WTC11 (cell line): Measurements from ENCODE around the gene TMEM72. TPM values are rescaled to one million over a fixed set of nuclear protein-coding genes. Genes with fewer than 3 reads are reported as not detected.

ENCODE experiments used
- ATAC-seq: fragments of 200-7000 bp; cut with Tn5 transposase; 2 replicates; pipeline ENCODE4 v1.10.0; 2021; ENCODE audit warnings: mild to moderate bottlenecking, moderate library complexity
- CTCF ChIA-PET: fragments of 300-600 bp; sonication (Branson Sonifier 250); formaldehyde crosslinking; loops from one replicate; lab custom pipeline; 2021; ENCODE audit warnings: antibody characterized with exemption; lab: Charles Lee
- POLR2A ChIA-PET: fragments of 350-600 bp; sonication (Branson Sonifier 250); formaldehyde crosslinking; loops from one replicate; lab custom pipeline; 2021; ENCODE audit warnings: antibody characterized with exemption; lab: Charles Lee
- DNase-seq: peaks from one replicate; pipeline ENCODE4 v3.0.0; 2021; ENCODE audit warnings: low spot score
- H3K27ac Mint-ChIP-seq: 2 replicates; pipeline ENCODE4 v1.8.0; 2021; ENCODE audit warnings: mixed read lengths
- H3K27me3 Mint-ChIP-seq: 2 replicates; pipeline ENCODE4 v1.8.0; 2021; ENCODE audit warnings: low read depth, mild to moderate bottlenecking, moderate library complexity, mixed read lengths
- H3K36me3 Mint-ChIP-seq: 2 replicates; pipeline ENCODE4 v1.8.0; 2021; ENCODE audit warnings: mixed read lengths
- H3K4me1 Mint-ChIP-seq: 2 replicates; pipeline ENCODE4 v1.8.0; 2022; ENCODE audit warnings: mixed read lengths
- H3K4me3 Mint-ChIP-seq: 2 replicates; pipeline ENCODE4 v1.8.0; 2021; ENCODE audit warnings: mild to moderate bottlenecking, moderate library complexity, mixed read lengths
- H3K9me3 Mint-ChIP-seq: 2 replicates; pipeline ENCODE4 v1.8.0; 2021; ENCODE audit warnings: mixed read lengths
- ARID4B ChIP-seq: sonication (generic); formaldehyde crosslinking; IDR thresholded peaks from 2 replicates; pipeline ENCODE4 v1.8.0; 2023; ENCODE audit warnings: missing genetic modification reagents, mild to moderate bottlenecking, borderline replicate concordance
- ATF1 ChIP-seq: sonication (generic); formaldehyde crosslinking; IDR thresholded peaks from 2 replicates; pipeline ENCODE4 v1.8.1; 2023; ENCODE audit warnings: mild to moderate bottlenecking, moderate library complexity, missing genetic modification reagents
- CBFB ChIP-seq: sonication (generic); formaldehyde crosslinking; IDR thresholded peaks from 2 replicates; pipeline ENCODE4 v1.8.1; 2022; ENCODE audit warnings: mild to moderate bottlenecking, low read depth, missing genetic modification reagents
- CDX4 ChIP-seq: fragments of 250-450 bp; sonication (Bioruptor Pico); IDR thresholded peaks from 2 replicates; pipeline ENCODE4 v1.9.0; 2021; ENCODE audit warnings: moderate library complexity, mild to moderate bottlenecking, inconsistent platforms, borderline replicate concordance
- CREM ChIP-seq: sonication (generic); formaldehyde crosslinking; IDR thresholded peaks from 2 replicates; pipeline ENCODE4 v1.8.1; 2022; ENCODE audit warnings: mild to moderate bottlenecking, missing genetic modification reagents, moderate library complexity
- FOXK1 ChIP-seq: sonication (generic); formaldehyde crosslinking; IDR thresholded peaks from 2 replicates; pipeline ENCODE4 v1.8.0; 2022; ENCODE audit warnings: mild to moderate bottlenecking, moderate library complexity, missing genetic modification reagents
- HMGA2 ChIP-seq: fragments of 250-450 bp; sonication (Bioruptor Pico); IDR thresholded peaks from 2 replicates; pipeline ENCODE4 v1.4.0; 2021; ENCODE audit warnings: mild to moderate bottlenecking, moderate library complexity
- MAX ChIP-seq: sonication (generic); formaldehyde crosslinking; IDR thresholded peaks from 2 replicates; pipeline ENCODE4 v1.8.0; 2022; ENCODE audit warnings: mild to moderate bottlenecking, missing genetic modification reagents
- NR3C1 ChIP-seq: sonication (generic); formaldehyde crosslinking; conservative IDR thresholded peaks from 2 replicates; pipeline ENCODE4 v1.8.1; 2023; ENCODE audit warnings: low read depth, mild to moderate bottlenecking, missing genetic modification reagents
- RELA ChIP-seq: sonication (generic); formaldehyde crosslinking; IDR thresholded peaks from 2 replicates; pipeline ENCODE4 v1.8.1; 2022; ENCODE audit warnings: missing genetic modification reagents, mild to moderate bottlenecking, borderline replicate concordance
- SMAD4 ChIP-seq: sonication (generic); formaldehyde crosslinking; IDR thresholded peaks from 2 replicates; pipeline ENCODE4 v1.8.0; 2022; ENCODE audit warnings: mild to moderate bottlenecking, missing genetic modification reagents
- SP1 ChIP-seq: sonication (generic); formaldehyde crosslinking; conservative IDR thresholded peaks from 2 replicates; pipeline ENCODE4 v1.8.1; 2022; ENCODE audit warnings: missing genetic modification reagents
- ZMAT4 ChIP-seq: fragments of 250-450 bp; sonication (Bioruptor Pico); IDR thresholded peaks from 2 replicates; pipeline ENCODE4 v1.9.0; 2021; ENCODE audit warnings: mild to moderate bottlenecking
- ZNF263 ChIP-seq: sonication (generic); formaldehyde crosslinking; IDR thresholded peaks from 2 replicates; pipeline ENCODE4 v1.8.1; 2022; ENCODE audit warnings: low read depth, mild to moderate bottlenecking, moderate library complexity, missing genetic modification reagents
- ZNF317 ChIP-seq: sonication (generic); formaldehyde crosslinking; IDR thresholded peaks from 2 replicates; pipeline ENCODE4 v1.8.1; 2023; ENCODE audit warnings: low read depth, mild to moderate bottlenecking, moderate library complexity, missing genetic modification reagents, borderline replicate concordance
- ZNF416 ChIP-seq: fragments of 250-450 bp; sonication (Bioruptor Pico); IDR thresholded peaks from 2 replicates; pipeline ENCODE4 v1.9.0; 2021; ENCODE audit warnings: mild to moderate bottlenecking, inconsistent platforms
- ZNF423 ChIP-seq: fragments of 250-450 bp; sonication (Bioruptor Pico); IDR thresholded peaks from 2 replicates; pipeline ENCODE4 v2.1.2; 2022; ENCODE audit warnings: mild to moderate bottlenecking, moderate library complexity
- ZNF671 ChIP-seq: fragments of 250-450 bp; sonication (Bioruptor Pico); IDR thresholded peaks from 2 replicates; pipeline ENCODE4 v1.8.0; 2021; ENCODE audit warnings: mild to moderate bottlenecking
- total RNA-seq: library from RNA; stranded (reverse); gene quantifications from 3 replicates; pipeline ENCODE4 v1.2.3, GENCODE V29; 2021
- TF ChIP-seq, protein P1 (sequence below): sonication (generic); formaldehyde crosslinking; IDR thresholded peaks from 2 replicates; pipeline ENCODE4 v1.8.1; 2022; ENCODE audit warnings: mild to moderate bottlenecking, missing genetic modification reagents, moderate library complexity, borderline replicate concordance

Gene TMEM72
- total RNA-seq, 1 experiment from 2014 or later, result not detected

DNA sequence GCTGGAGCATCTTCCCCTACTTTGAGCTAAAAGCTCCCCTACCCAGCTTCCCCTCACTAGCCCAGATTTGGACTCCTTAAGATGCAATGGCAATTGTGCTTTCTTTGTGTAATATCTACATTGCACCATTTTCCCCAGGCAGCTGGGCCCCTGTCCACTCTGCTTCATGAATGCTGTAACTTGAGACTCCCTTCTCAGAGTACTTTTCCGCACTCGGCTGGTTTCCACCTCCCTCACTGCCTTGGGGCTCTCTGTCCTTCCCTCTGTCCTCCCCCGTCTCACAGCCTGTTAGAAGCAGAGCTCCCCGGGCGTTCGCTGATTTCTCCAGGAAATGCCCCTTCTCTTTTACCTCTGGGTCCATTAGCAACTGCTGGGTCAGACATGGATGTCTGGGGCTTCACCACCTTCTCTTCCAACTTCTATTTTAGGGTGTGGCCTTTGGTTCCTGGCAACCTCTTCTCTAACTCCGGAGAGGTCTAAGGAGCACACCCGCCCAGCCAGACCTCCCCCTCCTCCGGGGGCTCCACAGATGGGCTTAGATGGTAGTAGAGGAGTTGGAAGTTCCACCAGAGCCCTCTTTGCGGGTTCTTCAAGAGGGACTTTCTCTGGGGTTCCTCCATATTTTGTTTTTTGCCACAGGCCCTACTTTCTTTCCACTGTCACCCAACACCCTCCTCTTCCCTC, 2.9 kb upstream of the TMEM72 start (continued):
- TF ChIP-seq ZNF263 (CRISPR knock-in tag) (no peak), NR3C1 (CRISPR knock-in tag) (no peak), ZNF423 (CRISPR knock-in tag) (no peak), ZNF671 (CRISPR knock-in tag) (no peak)
- TF ChIP-seq, all 79 proteins: peak for 0

DNA sequence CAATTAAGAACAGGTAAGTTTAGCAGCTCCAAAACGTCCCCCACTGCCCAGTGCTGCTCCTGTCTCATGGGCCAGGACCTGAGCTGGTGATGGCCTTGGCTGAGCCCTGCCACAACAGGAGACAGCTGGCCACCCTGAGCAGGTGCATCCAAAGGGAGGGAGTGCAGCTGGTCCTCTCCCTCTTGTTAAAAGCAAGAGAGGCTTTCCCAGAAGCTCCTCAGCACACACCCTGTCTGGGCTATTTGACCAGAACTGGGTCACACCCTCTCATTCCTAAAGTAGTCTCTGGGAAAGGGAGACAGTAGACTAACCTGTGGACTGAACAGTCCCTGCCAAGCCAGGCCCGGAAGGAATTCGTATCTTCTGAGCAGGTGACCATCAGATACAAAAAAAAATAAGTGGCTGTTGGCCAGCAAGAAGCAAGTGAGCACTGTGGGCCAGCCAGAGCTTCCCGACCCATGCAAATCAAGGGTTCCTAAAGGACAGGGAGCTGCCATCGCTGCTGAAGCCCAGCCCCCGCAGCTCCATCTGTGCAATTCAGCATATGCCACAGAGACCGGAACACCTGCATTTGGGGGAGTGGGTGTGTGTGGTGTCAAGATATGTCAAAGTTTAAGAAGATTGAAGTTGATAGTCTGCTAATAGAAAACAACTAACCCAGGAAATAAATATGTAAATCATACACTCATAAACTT, 2.1 kb upstream of the TMEM72 start:
- no peak overlapping the region for H3K27ac Mint-ChIP-seq
- 0 out of 2 replicates have a peak overlapping the region, but pooled peaks have one; percentile 9 for H3K4me3 Mint-ChIP-seq
- ChIA-PET POLR2A (no interaction called here), CTCF (interaction anchor here (1.7 to 4.3 kb wide), 5 partner anchors 9 to 45 kb away, joined by 5 to 25 read pairs (median 8); no protein-coding TSS in a partner anchor)
- no peaks in the 10 kb centered on the region; the same call in 1 of the 2 replicates for H3K27me3 Mint-ChIP-seq
- DNase-seq (no peak), ATAC-seq (no peak)
- H3K9me3 Mint-ChIP-seq, result no peaks in the 10 kb centered on the region
- H3K36me3 Mint-ChIP-seq, result no peaks in the 10 kb centered on the region
- peaks cover 46% of the 10 kb centered on the region for H3K4me1 Mint-ChIP-seq
- no peak for TF ChIP-seq HMGA2 (CRISPR knock-in tag)
- no peak for TF ChIP-seq ARID4B (CRISPR knock-in tag)
- no peak for TF ChIP-seq MAX
- TF ChIP-seq SMAD4 (CRISPR knock-in tag), result no peak
- no peak for TF ChIP-seq RELA (CRISPR knock-in tag)
- TF ChIP-seq ATF1, result no peak
- TF ChIP-seq ZMAT4 (CRISPR knock-in tag), result no peak
- no peak for TF ChIP-seq FOXK1 (CRISPR knock-in tag)
- TF ChIP-seq ZNF416, result no peak
- no peak for TF ChIP-seq ZNF317 (CRISPR knock-in tag)
- no peak for TF ChIP-seq CDX4 (CRISPR knock-in tag)
- TF ChIP-seq, protein P1, sequence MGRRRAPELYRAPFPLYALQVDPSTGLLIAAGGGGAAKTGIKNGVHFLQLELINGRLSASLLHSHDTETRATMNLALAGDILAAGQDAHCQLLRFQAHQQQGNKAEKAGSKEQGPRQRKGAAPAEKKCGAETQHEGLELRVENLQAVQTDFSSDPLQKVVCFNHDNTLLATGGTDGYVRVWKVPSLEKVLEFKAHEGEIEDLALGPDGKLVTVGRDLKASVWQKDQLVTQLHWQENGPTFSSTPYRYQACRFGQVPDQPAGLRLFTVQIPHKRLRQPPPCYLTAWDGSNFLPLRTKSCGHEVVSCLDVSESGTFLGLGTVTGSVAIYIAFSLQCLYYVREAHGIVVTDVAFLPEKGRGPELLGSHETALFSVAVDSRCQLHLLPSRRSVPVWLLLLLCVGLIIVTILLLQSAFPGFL, result no peak
- no peak for TF ChIP-seq SP1
- no peak for TF ChIP-seq CBFB (CRISPR knock-in tag)
- TF ChIP-seq CREM (CRISPR knock-in tag), result no peak
